Dedifferentiated amniotic fluid mesenchymal stem cell (primary cell): ENCODE measurements around the gene STAT5A.
"Not testable (repeated sequence)": the region's sequence is repeated elsewhere in the genome, so short reads cannot be mapped to it uniquely, and the experiment has no call there.

Experiments
- DNase-seq: peaks from one replicate; pipeline ENCODE4 v3.0.0-alpha.2; 2016; ENCODE audit errors: extremely low spot score

STAT5A gene

DNA sequence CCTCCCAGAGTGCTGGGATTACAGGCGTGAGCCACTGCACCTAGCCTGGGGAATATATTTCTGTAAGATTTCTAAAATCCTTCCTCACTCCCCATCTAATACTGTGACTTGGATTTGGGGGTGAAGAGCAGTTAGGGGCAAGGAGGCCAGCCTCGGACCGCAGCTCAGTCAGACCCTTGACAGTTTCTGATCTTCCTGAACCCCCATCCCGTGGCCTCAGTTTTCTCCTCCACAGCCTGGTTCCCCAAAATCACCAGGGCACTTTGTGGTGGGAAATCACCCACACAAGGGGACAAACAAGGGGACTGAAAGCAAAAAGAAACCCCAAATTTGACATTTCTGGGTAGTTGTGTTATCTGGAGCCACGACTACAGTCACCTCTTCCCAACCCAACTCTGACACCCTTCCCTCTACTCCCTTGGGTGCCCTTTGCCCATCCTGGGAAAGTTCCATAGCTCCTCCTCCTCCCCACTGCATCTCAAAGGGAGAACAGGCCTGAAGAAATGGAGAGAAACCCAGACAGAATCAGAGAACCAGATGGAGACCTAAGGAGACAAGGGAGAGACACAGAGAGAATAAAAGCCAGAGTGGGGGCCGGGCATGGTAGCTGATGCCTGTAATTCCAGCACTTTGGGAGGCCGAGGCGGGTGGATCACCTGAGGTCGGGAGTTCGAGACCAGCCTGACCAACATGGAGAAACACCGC lies 2.8 kb upstream of the STAT5A start:
- no peak for DNase-seq

- no peak for DNase-seq
Observed at GRCh38 chr17:42286411-42287221, 1.7 kb upstream of the STAT5A start.

- no peak for DNase-seq
Observed at GRCh38 chr17:42287305-42287976, 857 bp upstream of the STAT5A start.

GRCh38 chr17:42288803-42289610 lies 709 bp downstream of the STAT5A start:
- DNase-seq, result no peak

DNA sequence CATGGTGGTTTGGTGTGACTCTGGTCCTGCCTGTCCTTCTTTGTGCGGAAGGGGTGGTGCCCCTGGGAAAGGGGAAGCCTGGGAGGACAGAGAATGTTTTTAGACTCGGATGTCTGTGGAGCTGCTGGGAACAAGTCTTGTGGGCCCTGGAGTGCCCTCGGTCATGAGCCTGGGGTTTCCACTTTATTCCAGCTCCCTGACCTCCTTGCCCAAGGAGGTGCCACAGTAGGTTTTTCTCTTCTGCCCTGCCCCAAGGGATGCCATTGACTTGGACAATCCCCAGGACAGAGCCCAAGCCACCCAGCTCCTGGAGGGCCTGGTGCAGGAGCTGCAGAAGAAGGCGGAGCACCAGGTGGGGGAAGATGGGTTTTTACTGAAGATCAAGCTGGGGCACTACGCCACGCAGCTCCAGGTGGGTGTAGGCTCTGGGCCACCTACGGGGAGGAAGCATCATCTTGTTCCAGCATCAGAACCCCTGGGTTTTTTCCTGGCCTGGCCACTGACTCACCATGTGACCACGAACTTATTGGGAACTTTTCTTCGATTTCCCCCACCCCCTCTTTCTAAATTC lies 1.4 kb downstream of the STAT5A start:
- DNase-seq, result no peak

DNA sequence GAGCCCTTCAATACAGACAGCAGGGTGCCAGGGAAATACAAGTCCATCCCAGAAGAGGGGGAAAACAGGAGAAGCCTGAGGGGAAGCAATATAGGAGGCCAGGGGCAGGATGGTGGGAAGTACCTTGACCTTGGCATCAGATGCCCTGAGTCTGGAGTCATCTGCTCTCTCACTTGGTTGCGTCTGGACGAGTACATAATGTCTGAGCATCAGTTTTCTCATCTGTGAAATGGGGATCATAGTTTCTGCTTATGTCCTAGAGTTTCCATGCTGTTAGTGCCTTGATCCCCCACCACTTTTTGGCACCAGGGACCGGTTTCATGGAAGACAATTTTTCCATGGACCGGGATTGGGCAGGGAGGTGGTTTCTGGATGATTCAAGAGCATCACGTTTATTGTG lies 2.3 kb downstream of the STAT5A start:
- DNase-seq, result no peak

DNA sequence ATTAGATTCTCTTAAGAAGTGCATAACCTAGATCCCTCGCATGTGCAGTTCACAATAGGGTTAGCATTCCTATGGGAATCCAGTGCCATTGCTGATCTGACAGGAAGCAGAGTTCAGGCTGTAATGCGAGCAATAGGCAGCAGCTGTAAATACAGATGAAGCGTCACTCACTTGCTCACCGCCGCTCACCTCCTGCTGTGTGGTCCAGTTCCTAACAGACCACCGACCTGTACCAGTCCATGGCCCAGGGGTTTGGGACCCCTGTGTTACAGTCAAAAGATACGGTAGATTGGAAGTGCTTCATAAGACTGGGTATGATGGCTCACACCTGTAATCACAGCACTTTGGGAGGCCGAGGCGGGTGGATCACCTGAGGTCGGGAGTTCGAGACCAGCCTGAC lies 2.8 kb downstream of the STAT5A start:
- no peak for DNase-seq

- no peak for DNase-seq
Observed at GRCh38 chr17:42294469-42295398, 6.4 kb downstream of the STAT5A start.

DNA sequence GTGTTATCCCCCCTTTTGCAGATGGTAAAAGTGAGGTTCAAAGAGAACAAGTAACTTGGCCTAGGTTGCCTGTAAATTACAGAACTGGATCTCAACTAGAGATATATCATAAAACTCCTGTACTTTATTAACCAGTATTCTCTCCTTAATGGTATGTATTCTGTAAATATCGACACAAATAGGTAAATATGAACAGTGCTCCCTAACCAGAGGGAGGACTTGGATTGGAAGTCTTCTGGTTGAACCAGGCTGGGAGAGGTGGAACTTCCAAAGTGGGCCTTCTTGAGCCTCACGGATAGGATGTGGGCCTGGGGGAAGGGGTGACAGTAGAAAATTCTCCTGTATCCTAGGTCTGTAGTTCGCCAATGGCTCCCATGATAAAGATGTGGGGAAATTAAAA lies 7.7 kb downstream of the STAT5A start:
- no peak for DNase-seq

DNA sequence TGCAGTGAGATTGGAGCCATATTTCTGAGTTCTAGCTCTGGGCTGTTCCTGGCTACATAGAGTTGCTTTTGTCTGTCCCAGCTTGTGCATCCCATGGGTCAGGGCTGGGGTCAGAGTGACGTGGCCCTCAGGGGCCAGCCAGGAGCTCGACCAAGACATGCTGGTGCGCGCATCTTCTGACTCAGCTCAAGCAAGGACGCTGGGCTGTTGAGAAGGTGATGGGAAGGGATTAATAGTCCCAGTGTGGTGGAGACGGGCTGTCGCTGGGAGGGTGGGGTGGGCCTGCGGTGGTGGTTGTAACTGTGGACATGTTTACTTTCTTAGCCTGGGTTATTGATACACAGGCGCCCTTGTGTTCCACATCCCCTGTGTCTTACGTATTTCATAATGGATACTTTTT lies 9.5 kb downstream of the STAT5A start:
- DNase-seq, result not testable (repeated sequence)

- not testable (repeated sequence) for DNase-seq
Observed at GRCh38 chr17:42299361-42299760, 11.1 kb downstream of the STAT5A start.

GRCh38 chr17:42299913-42300312 lies 11.6 kb downstream of the STAT5A start:
- DNase-seq, result not testable (repeated sequence)

DNA sequence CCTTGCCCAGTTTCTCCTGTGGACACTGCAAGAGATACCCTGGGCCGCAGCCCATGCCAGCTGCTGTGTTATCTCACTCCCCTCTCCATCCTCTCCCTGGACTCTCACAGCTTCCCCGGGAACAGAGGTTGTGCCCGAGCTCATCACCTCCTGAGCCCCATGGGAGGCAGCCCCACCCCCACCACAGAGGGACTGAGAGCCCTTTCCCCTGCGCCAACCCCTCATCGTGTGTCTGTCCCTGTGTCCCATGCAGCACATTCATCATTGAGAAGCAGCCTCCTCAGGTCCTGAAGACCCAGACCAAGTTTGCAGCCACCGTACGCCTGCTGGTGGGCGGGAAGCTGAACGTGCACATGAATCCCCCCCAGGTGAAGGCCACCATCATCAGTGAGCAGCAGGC lies 12.7 kb downstream of the STAT5A start:
- no peak for DNase-seq

DNA sequence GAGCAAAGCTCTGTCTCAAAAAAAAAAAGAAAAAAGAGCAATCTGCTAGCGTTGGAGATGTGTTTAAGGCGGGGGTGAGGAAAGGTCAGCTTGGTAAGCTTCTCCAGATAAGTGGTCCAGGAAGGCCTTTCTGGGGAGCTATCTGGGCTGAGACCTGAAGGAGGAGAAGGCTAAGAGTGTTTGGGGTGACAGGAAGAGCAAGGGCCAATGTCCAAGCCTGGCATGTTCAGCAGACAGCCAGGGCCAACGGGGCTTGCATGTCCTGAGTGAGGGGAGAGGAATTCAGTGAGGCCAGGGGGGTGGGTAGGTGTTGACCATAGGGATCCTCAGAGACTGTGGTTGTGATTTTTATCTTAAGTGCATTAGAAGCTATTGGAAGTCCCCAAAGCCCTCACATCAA lies 15.4 kb downstream of the STAT5A start:
- no peak for DNase-seq

DNA sequence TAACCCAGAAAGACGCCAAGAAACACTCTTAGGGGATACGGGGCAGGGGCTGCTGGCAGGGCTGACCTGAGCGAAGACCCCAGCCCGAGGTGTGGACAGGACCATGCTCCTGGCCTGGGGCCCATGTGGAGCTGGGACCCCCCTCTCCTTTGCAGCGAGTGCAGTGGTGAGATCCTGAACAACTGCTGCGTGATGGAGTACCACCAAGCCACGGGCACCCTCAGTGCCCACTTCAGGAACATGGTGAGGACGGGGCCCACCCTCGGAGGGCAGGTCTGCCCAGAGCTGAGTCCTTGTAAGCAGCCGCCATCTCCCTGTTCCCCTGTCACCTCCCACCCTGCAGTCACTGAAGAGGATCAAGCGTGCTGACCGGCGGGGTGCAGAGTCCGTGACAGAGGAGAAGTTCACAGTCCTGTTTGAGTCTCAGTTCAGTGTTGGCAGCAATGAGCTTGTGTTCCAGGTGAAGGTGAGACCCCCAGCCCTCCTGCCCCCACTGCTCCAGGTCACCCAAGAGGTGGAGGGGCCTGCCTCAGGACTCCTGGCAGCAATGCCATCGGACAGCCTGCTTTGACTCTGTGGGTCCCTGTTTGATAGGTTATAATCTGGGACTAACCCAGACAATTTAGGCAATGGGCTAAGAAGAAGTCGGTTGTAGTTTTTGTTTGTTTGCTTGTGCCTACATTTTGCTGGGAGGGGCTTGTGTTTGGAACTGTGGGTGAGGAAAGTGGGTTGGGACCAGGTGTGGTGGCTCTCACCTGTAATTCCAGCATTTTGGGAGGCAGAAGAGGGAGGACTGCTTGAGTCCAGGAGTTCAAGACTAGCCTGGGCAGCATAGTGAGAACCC lies 16.1 kb downstream of the STAT5A start:
- no peak for DNase-seq

DNA sequence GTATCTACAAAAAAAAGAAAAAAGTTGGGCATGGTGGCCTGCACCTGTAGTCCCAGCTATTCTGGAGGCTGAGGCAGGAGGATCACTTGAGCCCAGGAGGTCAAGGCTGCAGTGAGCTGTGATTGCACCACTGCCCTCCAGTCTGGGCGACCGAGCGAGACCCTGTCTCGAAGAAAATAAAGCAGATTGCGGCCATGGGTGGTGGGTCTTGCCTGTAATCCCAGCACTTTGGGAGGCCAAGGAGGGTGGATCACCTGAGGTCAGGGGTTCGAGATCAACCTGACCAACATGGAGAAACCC lies 16.7 kb downstream of the STAT5A start:
- not testable (repeated sequence) for DNase-seq

DNA sequence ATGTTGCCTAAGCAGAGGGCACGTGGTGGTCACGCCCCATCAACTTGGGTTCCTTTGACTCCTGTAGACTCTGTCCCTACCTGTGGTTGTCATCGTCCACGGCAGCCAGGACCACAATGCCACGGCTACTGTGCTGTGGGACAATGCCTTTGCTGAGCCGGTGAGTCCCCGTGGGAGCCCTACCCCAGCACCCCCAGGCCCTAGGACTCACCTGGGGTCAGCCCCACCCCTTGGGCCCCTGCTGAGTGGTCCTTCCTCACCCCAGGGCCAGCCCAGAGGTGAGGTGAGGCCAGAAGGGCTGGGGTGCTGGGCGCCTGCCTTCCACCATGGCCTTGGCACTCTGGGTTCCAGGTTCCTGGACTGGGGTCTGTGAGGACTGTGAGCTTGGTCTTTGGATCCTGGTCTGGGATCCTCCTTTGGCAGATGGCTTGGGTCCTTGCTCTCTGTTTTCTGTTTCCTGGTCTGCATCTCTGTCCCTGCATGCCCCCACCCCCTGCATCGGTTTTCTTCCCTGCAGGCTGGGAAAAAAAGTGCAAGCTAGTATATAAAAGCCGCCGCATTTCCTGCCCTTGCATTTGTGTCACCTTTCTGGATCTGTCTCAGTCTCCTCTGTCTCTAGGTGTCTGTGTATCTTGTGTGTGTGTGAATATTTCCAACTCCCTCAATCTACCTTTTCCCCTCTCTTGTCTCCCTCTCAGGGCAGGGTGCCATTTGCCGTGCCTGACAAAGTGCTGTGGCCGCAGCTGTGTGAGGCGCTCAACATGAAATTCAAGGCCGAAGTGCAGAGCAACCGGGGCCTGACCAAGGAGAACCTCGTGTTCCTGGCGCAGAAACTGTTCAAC lies 17.5 kb downstream of the STAT5A start:
- DNase-seq, result no peak

GRCh38 chr17:42306385-42306667 lies 18.0 kb downstream of the STAT5A start:
- DNase-seq, result no peak

DNA sequence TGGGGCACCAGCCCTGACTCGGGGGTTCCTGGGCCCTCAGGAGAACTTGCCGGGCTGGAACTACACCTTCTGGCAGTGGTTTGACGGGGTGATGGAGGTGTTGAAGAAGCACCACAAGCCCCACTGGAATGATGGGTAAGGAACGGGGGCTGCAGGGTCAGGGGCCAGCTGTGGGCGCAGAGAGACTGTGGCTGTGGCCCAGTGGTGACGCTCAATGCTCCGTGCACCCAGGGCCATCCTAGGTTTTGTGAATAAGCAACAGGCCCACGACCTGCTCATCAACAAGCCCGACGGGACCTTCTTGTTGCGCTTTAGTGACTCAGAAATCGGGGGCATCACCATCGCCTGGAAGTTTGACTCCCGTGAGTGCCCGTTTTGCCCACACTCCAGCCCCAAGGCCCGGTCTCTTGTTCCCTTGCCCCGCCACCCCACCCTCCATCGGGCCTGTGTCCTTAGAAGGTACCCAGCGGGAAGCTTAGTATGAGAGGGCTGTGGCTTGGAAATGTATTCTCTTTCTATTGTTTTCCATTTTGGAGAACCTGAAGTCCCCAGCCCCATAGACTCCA lies 19.1 kb downstream of the STAT5A start:
- DNase-seq, result no peak
